ENCODE measurements around the gene MUSK.
A peak's percentile ranks its signal among the peaks of the same experiment; 100 is the strongest.
"Not testable (repeated sequence)": the region's sequence is repeated elsewhere in the genome, so short reads cannot be mapped to it uniquely, and the experiment has no call there.

Gene MUSK

GRCh38 chr9:110758201-110758600, 89.6 kb downstream of the MUSK start:
- no peak for DNase-seq (ENCODE audit: low read depth, low spot score)

GRCh38 chr9:110762783-110763182, 94.2 kb downstream of the MUSK start:
- DNase-seq (ENCODE audit: low read depth, low spot score), result no peak

GRCh38 chr9:110763568-110763967, 95.0 kb downstream of the MUSK start:
- no peak for DNase-seq (ENCODE audit: low read depth, low spot score)

- no peak for DNase-seq (ENCODE audit: low read depth, low spot score)
These were observed 95.4 kb downstream of the MUSK start for GRCh38 chr9:110764006-110764405.

GRCh38 chr9:110765926-110766325, 97.3 kb downstream of the MUSK start:
- DNase-seq (ENCODE audit: low read depth, low spot score), result no peak

GRCh38 chr9:110767559-110768063, 99.0 kb downstream of the MUSK start:
- peak; percentile 52 for DNase-seq (ENCODE audit: low read depth, low spot score)

GRCh38 chr9:110768886-110769285, 100.3 kb downstream of the MUSK start:
- no peak for DNase-seq (ENCODE audit: low read depth, low spot score)

- no peak for DNase-seq (ENCODE audit: low read depth, low spot score)
These were observed 101.1 kb downstream of the MUSK start for GRCh38 chr9:110769667-110770066.

GRCh38 chr9:110775724-110776123, 107.1 kb downstream of the MUSK start:
- no peak for DNase-seq (ENCODE audit: low read depth, low spot score)

GRCh38 chr9:110776221-110776620, 107.6 kb downstream of the MUSK start:
- no peak for DNase-seq (ENCODE audit: low read depth, low spot score)

GRCh38 chr9:110777196-110777875, 108.7 kb downstream of the MUSK start:
- DNase-seq (ENCODE audit: low read depth, low spot score), result no peak

- no peak for DNase-seq (ENCODE audit: low read depth, low spot score)
These were observed 109.3 kb downstream of the MUSK start for GRCh38 chr9:110777876-110778215.

GRCh38 chr9:110782701-110783100, 114.1 kb downstream of the MUSK start:
- DNase-seq (ENCODE audit: low read depth, low spot score), result no peak

GRCh38 chr9:110784309-110784708, 115.7 kb downstream of the MUSK start:
- no peak for DNase-seq (ENCODE audit: low read depth, low spot score)

- DNase-seq (ENCODE audit: low read depth, low spot score), result no peak
These were observed 116.6 kb downstream of the MUSK start for GRCh38 chr9:110785166-110785565.

GRCh38 chr9:110788396-110788795, 119.8 kb downstream of the MUSK start:
- not testable (repeated sequence) for DNase-seq (ENCODE audit: low read depth, low spot score)

GRCh38 chr9:110788871-110789270, 120.3 kb downstream of the MUSK start:
- no peak for DNase-seq (ENCODE audit: low read depth, low spot score)

- no peak for DNase-seq (ENCODE audit: low read depth, low spot score)
These were observed 129.0 kb downstream of the MUSK start for GRCh38 chr9:110797611-110798010.

GRCh38 chr9:110799396-110799795, 130.8 kb downstream of the MUSK start:
- no peak for DNase-seq (ENCODE audit: low read depth, low spot score)

- no peak for DNase-seq (ENCODE audit: low read depth, low spot score)
These were observed 132.8 kb downstream of the MUSK start for GRCh38 chr9:110801426-110801825.

- no peak for DNase-seq (ENCODE audit: low read depth, low spot score)
These were observed 133.9 kb downstream of the MUSK start for GRCh38 chr9:110802416-110803035.

GRCh38 chr9:110807956-110808598, 139.5 kb downstream of the MUSK start:
- no peak for DNase-seq (ENCODE audit: low read depth, low spot score)

- DNase-seq (ENCODE audit: low read depth, low spot score), result no peak
These were observed 140.0 kb downstream of the MUSK start for GRCh38 chr9:110808599-110808980.
